ENCODE results near the gene KLHDC2.
"Not testable (repeated sequence)": the region's sequence is repeated elsewhere in the genome, so short reads cannot be mapped to it uniquely, and the experiment has no call there.

KLHDC2 gene, protein sequence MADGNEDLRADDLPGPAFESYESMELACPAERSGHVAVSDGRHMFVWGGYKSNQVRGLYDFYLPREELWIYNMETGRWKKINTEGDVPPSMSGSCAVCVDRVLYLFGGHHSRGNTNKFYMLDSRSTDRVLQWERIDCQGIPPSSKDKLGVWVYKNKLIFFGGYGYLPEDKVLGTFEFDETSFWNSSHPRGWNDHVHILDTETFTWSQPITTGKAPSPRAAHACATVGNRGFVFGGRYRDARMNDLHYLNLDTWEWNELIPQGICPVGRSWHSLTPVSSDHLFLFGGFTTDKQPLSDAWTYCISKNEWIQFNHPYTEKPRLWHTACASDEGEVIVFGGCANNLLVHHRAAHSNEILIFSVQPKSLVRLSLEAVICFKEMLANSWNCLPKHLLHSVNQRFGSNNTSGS
- 72.2 to 91.8 (median 78.0) reads per million in 3 donors for total RNA-seq

DNA sequence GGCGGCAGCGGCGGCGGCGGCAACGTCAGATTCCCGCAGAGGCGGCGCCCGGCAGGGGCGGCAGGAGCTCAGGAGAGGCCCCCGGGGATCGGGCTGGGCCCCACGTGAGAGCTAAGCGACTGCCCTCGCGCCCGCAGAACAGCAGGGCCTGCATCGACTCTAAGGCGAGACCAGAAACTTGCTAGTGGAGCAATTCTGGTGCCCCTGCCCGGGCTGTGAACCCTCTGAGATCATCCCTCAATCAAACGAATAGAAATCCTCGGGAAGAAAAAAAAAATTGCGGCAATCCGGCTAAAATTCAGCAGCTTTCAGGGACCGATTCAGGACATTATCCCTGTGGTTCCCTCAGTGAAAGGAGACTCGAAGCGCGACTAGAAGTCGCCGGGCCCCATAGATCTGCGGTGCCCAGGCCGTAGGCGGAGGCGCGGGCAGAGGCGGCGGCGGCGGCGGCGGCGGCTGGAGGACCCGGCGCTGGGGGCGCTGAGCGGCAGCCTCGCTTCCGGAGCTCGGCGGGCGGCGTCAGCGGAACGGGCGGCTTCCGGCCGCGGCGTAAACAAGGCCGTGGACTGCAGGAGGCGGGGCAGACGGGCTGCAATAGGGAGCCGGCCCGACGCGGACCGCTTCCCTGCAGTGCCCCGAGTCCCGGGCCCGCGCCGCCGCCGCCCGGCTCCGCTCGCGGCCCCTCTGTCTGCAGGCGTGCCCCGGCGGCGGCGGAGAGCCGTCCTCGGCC, at the start of gene KLHDC2:
Gene KLHDC2, plus strand, starts transcription at position 583 of the 730 bp plus-strand sequence. CDS start 316 bp downstream, outside the sequence.
- Histone ChIP-seq H3K27me3 (replicated peaks; ENCODE audit: control insufficient read depth, insufficient read depth, low read length, poor library complexity, severe bottlenecking) (no peaks in the 10 kb centered on the region), H3K9me3 (ENCODE audit: control insufficient read depth, low read length) (no peaks in the 10 kb centered on the region), H3K4me1 (ENCODE audit: control insufficient read depth, insufficient read depth, low read length, poor library complexity, severe bottlenecking) (peaks cover 25% of the 10 kb centered on the region), H3K4me3 (ENCODE audit: insufficient read depth, low read depth, low read length, poor library complexity, severe bottlenecking) (peak within 1 kb of the TSS; percentile 100), H3K36me3 (ENCODE audit: control insufficient read depth, insufficient read depth, low read length) (peaks cover 10% of the 10 kb centered on the region), H3K27ac (ENCODE audit: insufficient read depth, low read length, poor library complexity, severe bottlenecking) (peak within 1 kb of the TSS; percentile 95)
- DNase-seq: peak; percentile 79 to 82 (median 81)

DNA sequence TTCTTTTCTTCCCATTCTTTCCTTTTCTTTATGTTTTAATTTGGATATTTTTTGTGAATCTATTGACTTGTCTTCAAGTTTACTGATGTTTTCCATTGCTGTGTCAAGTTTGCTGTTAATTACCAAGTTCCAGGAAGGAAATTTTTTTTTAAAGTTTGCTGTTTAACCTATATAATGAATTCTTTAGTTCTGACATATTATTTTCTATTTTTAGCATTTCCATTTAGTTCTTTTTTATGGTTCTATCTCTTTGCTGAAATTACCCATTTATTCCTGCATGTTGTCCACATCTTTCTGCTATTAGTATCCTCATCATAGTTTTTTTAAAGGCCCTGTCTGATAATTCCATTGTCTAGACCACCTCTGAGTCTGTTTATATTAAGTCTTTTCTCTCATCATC, 47.2 kb upstream of the KLHDC2 start:
- DNase-seq: no peak
- Histone ChIP-seq H3K27me3 (replicated peaks; ENCODE audit: control insufficient read depth, insufficient read depth, low read length, poor library complexity, severe bottlenecking) (no peaks in the 10 kb centered on the region), H3K27ac (ENCODE audit: insufficient read depth, low read length, poor library complexity, severe bottlenecking) (no peak overlapping the region), H3K4me1 (ENCODE audit: control insufficient read depth, insufficient read depth, low read length, poor library complexity, severe bottlenecking) (no peaks in the 10 kb centered on the region), H3K36me3 (ENCODE audit: control insufficient read depth, insufficient read depth, low read length) (peaks cover 8% of the 10 kb centered on the region), H3K4me3 (ENCODE audit: insufficient read depth, low read depth, low read length, poor library complexity, severe bottlenecking) (no peak overlapping the region), H3K9me3 (ENCODE audit: control insufficient read depth, low read length) (no peaks in the 10 kb centered on the region)

DNA sequence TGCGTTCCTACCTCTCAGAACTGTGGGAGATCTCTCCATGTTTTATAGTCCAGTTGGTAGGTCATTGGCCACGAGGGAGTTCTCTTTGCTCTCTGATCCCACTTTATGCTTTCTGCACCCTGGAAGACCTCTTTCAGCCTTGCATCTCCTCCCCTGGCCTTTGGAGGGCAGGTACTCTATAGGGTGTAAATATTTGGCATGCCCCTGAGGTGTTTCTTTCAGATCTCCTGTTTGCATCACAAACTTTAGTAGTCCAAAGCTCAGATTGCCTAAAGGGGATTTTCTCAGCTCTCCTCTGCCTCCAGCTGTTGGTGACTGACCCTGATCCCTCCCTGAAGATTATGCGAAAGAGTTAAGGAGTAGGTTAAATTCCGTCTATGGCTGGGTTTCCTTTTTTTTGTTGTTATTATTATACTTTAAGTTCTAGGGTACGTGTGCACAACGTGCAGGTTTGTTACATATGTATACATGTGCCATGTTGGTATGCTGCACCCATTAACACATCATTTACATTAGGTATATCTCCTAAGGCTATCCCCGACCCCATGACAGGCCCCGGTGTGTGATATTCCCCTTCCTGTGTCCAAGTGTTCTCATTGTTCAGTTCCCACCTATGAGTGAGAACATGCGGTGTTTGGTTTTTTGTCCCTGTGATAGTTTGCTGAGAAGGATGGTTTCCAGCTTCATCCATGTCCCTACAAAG, 46.1 kb upstream of the KLHDC2 start:
- DNase-seq; H3K4me3 ChIP-seq (ENCODE audit: insufficient read depth, low read depth, low read length, poor library complexity, severe bottlenecking); H3K27ac ChIP-seq (ENCODE audit: insufficient read depth, low read length, poor library complexity, severe bottlenecking); H3K27me3 ChIP-seq (replicated peaks; ENCODE audit: control insufficient read depth, insufficient read depth, low read length, poor library complexity, severe bottlenecking); H3K9me3 ChIP-seq (ENCODE audit: control insufficient read depth, low read length); H3K4me1 ChIP-seq (ENCODE audit: control insufficient read depth, insufficient read depth, low read length, poor library complexity, severe bottlenecking): not testable (repeated sequence)
- H3K36me3 ChIP-seq (ENCODE audit: control insufficient read depth, insufficient read depth, low read length): peaks cover 15% of the 10 kb centered on the region

DNA sequence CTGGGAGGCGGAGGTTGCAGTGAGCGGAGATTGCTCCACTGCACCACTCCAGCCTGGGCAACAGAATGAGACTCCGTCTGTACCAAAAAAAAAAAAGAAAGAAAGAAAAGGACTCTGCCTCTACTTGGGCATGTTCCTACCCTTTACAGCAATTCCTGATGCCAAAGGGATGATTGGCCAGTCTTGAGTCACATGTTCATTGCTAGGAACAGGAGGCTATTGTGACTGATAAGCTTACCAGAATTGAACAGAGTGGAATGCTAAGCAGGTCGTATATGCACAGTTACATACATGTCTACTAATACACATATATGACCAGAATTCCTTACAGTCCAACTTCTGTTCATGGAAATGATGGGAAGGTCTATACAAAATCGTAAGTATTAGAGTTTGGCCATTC, 40.8 kb upstream of the KLHDC2 start:
- Histone ChIP-seq H3K4me1 (ENCODE audit: control insufficient read depth, insufficient read depth, low read length, poor library complexity, severe bottlenecking) (no peaks in the 10 kb centered on the region), H3K27ac (ENCODE audit: insufficient read depth, low read length, poor library complexity, severe bottlenecking) (no peak overlapping the region), H3K36me3 (ENCODE audit: control insufficient read depth, insufficient read depth, low read length) (peaks cover 11% of the 10 kb centered on the region), H3K27me3 (replicated peaks; ENCODE audit: control insufficient read depth, insufficient read depth, low read length, poor library complexity, severe bottlenecking) (no peaks in the 10 kb centered on the region), H3K9me3 (ENCODE audit: control insufficient read depth, low read length) (no peaks in the 10 kb centered on the region), H3K4me3 (ENCODE audit: insufficient read depth, low read depth, low read length, poor library complexity, severe bottlenecking) (no peak overlapping the region)
- no peak for DNase-seq

DNA sequence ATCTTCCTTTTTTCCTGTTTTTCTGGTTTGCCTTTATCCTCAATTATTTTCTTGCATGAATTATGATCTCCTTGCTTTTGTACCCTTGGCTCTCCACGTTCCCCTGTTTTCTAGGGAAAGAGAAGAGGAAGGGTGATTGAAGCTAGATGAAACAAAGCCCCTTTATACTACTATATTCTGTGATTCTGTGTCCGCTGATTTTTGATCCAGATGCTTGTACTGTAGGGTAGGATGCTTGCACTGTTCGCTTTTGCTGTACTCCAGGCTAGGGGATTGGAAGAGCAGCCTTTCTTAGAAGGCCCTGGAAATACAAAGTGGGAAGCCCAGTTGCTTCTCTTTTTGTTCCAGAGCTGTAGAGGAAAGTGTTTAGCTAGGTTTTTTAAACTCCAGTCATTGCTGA, 35.1 kb upstream of the KLHDC2 start:
- H3K27ac ChIP-seq (ENCODE audit: insufficient read depth, low read length, poor library complexity, severe bottlenecking): no peak overlapping the region
- H3K4me3 ChIP-seq (ENCODE audit: insufficient read depth, low read depth, low read length, poor library complexity, severe bottlenecking): no peak overlapping the region
- H3K9me3 ChIP-seq (ENCODE audit: control insufficient read depth, low read length): no peaks in the 10 kb centered on the region
- H3K4me1 ChIP-seq (ENCODE audit: control insufficient read depth, insufficient read depth, low read length, poor library complexity, severe bottlenecking): no peaks in the 10 kb centered on the region
- no peaks in the 10 kb centered on the region for H3K27me3 ChIP-seq (replicated peaks; ENCODE audit: control insufficient read depth, insufficient read depth, low read length, poor library complexity, severe bottlenecking)
- DNase-seq: no peak
- H3K36me3 ChIP-seq (ENCODE audit: control insufficient read depth, insufficient read depth, low read length): no peaks in the 10 kb centered on the region

DNA sequence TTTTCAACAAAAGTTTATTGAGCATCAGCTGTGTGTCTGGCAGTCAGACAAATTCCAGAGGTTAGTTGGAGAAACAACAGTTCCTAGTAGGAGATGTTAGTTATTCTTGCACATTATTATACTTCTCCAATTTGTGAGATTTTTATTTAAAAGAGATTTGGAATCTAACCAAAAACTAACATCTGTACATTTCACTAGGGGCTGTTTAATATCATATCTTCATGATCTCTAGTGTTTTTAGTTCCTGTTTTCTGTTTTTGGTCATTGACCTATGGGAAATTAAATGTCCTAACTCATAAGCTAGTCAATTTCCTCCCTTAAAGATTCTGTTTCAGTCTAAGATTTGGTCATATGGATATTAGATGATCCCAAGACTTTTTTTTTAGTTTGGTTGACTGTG, 34.1 kb upstream of the KLHDC2 start:
- H3K4me3 ChIP-seq (ENCODE audit: insufficient read depth, low read depth, low read length, poor library complexity, severe bottlenecking): no peak overlapping the region
- no peaks in the 10 kb centered on the region for H3K36me3 ChIP-seq (ENCODE audit: control insufficient read depth, insufficient read depth, low read length)
- no peaks in the 10 kb centered on the region for H3K4me1 ChIP-seq (ENCODE audit: control insufficient read depth, insufficient read depth, low read length, poor library complexity, severe bottlenecking)
- DNase-seq: no peak
- H3K27ac ChIP-seq (ENCODE audit: insufficient read depth, low read length, poor library complexity, severe bottlenecking): no peak overlapping the region
- H3K9me3 ChIP-seq (ENCODE audit: control insufficient read depth, low read length): no peaks in the 10 kb centered on the region
- no peaks in the 10 kb centered on the region for H3K27me3 ChIP-seq (replicated peaks; ENCODE audit: control insufficient read depth, insufficient read depth, low read length, poor library complexity, severe bottlenecking)

DNA sequence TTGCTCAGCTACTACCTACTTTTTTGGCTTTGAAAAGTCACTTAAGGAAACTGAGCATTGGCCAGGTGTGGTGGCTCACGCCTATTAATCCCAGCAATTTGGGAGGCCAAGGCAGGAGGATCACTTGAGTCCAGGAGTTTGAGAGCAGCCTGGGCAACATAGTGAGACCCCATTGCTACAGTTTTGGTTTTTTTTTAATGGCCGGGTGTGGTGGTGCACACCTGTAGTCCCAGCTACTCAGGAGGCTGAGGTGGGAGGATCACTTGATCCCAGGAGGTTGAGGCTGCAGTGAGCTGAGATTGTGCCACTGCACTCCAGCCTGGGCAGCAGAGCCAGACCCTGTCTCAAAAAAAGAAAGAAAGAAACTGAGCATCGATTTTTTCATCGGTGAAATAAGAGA, 32.3 kb upstream of the KLHDC2 start:
- H3K27ac ChIP-seq (ENCODE audit: insufficient read depth, low read length, poor library complexity, severe bottlenecking); DNase-seq; H3K9me3 ChIP-seq (ENCODE audit: control insufficient read depth, low read length); H3K36me3 ChIP-seq (ENCODE audit: control insufficient read depth, insufficient read depth, low read length); H3K4me3 ChIP-seq (ENCODE audit: insufficient read depth, low read depth, low read length, poor library complexity, severe bottlenecking); H3K27me3 ChIP-seq (replicated peaks; ENCODE audit: control insufficient read depth, insufficient read depth, low read length, poor library complexity, severe bottlenecking); H3K4me1 ChIP-seq (ENCODE audit: control insufficient read depth, insufficient read depth, low read length, poor library complexity, severe bottlenecking): not testable (repeated sequence)

DNA sequence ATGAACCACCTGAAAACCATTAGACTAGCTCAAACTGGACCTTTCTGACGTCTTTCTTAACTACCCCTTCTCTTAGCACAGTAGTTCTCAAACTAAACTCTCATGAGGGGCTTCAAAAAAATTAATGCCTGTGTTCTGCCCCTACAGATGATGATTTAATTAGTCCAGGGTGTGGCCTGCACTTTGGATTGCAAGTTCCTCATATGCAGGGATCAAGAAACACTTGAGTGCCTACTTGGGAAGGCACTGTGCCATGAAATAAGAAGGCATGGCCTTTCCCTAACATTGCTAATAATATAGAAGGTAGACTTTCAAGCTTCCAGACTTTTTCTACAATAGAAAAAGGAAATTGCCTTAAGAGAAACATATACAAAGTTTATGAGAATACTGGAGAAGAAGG, 22.8 kb upstream of the KLHDC2 start:
- DNase-seq: no peak
- Histone ChIP-seq H3K4me3 (ENCODE audit: insufficient read depth, low read depth, low read length, poor library complexity, severe bottlenecking) (no peak overlapping the region), H3K27me3 (replicated peaks; ENCODE audit: control insufficient read depth, insufficient read depth, low read length, poor library complexity, severe bottlenecking) (no peaks in the 10 kb centered on the region), H3K4me1 (ENCODE audit: control insufficient read depth, insufficient read depth, low read length, poor library complexity, severe bottlenecking) (no peaks in the 10 kb centered on the region), H3K36me3 (ENCODE audit: control insufficient read depth, insufficient read depth, low read length) (peaks cover 2% of the 10 kb centered on the region), H3K9me3 (ENCODE audit: control insufficient read depth, low read length) (no peaks in the 10 kb centered on the region), H3K27ac (ENCODE audit: insufficient read depth, low read length, poor library complexity, severe bottlenecking) (no peak overlapping the region)

DNA sequence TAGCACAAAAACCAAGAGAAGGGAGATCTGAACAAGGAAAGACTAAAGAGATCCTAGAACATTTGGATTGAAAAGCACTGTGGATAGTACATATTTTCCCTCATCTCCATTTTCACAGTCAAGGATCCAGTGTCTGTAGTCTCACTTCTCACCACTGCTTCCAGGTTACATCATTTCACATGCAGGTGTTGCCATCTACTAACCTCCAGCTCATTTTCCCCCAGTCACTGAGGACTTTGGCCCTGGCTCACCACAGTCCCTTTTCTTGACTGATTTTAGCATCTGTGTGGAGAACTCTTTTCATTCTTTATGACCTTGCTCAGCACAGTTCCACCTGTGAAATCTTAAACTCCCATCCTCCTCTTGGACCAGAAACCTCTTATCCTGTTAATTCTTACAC, 21.5 kb upstream of the KLHDC2 start:
- H3K4me1 ChIP-seq (ENCODE audit: control insufficient read depth, insufficient read depth, low read length, poor library complexity, severe bottlenecking); H3K4me3 ChIP-seq (ENCODE audit: insufficient read depth, low read depth, low read length, poor library complexity, severe bottlenecking); DNase-seq: not testable (repeated sequence)

More for the DNA sequence above, 21.5 kb upstream of the KLHDC2 start:
- not testable (repeated sequence) for H3K27me3 ChIP-seq (replicated peaks; ENCODE audit: control insufficient read depth, insufficient read depth, low read length, poor library complexity, severe bottlenecking); H3K9me3 ChIP-seq (ENCODE audit: control insufficient read depth, low read length); H3K27ac ChIP-seq (ENCODE audit: insufficient read depth, low read length, poor library complexity, severe bottlenecking); H3K36me3 ChIP-seq (ENCODE audit: control insufficient read depth, insufficient read depth, low read length)

Data from effector memory CD4-positive, alpha-beta T cell (primary cell).